ENCODE results near the gene FCGR1A.
"Not testable (repeated sequence)": the region's sequence is repeated elsewhere in the genome, so short reads cannot be mapped to it uniquely, and the experiment has no call there.

DNA sequence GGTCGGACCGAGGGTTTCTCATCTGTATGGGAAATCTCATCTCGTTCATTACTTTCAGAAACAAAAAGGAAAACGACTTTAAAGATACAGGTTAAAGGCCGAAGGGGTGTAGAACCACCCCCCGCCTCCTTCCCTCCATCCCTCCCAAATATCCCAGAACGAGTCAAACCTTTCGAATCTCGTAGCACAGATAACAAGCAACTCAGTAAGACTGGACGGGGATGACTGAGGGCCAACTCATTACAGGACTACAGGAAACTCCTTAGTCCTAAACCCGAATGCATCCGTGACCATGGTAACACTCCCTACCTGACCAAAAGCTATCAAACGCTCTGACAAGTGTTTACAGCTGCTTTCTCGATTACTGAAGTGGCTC is 29.0 kb downstream of the FCGR1A start:
- TF ChIP-seq, protein P1, sequence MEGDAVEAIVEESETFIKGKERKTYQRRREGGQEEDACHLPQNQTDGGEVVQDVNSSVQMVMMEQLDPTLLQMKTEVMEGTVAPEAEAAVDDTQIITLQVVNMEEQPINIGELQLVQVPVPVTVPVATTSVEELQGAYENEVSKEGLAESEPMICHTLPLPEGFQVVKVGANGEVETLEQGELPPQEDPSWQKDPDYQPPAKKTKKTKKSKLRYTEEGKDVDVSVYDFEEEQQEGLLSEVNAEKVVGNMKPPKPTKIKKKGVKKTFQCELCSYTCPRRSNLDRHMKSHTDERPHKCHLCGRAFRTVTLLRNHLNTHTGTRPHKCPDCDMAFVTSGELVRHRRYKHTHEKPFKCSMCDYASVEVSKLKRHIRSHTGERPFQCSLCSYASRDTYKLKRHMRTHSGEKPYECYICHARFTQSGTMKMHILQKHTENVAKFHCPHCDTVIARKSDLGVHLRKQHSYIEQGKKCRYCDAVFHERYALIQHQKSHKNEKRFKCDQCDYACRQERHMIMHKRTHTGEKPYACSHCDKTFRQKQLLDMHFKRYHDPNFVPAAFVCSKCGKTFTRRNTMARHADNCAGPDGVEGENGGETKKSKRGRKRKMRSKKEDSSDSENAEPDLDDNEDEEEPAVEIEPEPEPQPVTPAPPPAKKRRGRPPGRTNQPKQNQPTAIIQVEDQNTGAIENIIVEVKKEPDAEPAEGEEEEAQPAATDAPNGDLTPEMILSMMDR (IDR thresholded peaks at IDR 0.05): not testable (repeated sequence)
- not testable (repeated sequence) for TF ChIP-seq POLR2A (IDR thresholded peaks at IDR 0.05)
